H1 (cell line): Measurements from ENCODE around the gene TMEM14B. TPM values are rescaled to one million over a fixed set of nuclear protein-coding genes. Genes with fewer than 3 reads are reported as not detected.

Source experiments
- ATF3 ChIP-seq: IDR thresholded peaks from 2 replicates; pipeline ENCODE4 v1.6.1; 2011; ENCODE audit warnings: low read depth, mild to moderate bottlenecking, low read length; ENCODE audit not compliant: insufficient read depth
- BRCA1 ChIP-seq: IDR thresholded peaks from 2 replicates; pipeline ENCODE4 v1.6.1; 2012; ENCODE audit warnings: low read depth, low read length, improper control_type of control experiment
- CBX5 ChIP-seq: fragments of 300-800, 300-1000 bp; sonication (generic); IDR thresholded peaks from 2 replicates; pipeline ENCODE4 v1.7.1; 2016; ENCODE audit warnings: antibody characterized with exemption, low read length, low read depth
- TAF1 ChIP-seq: IDR thresholded peaks from 2 replicates; pipeline ENCODE4 v1.6.1; 2011; ENCODE audit warnings: mild to moderate bottlenecking, low read depth, low read length
- TCF12 ChIP-seq: IDR thresholded peaks from 2 replicates; pipeline ENCODE4 v1.6.1; 2011; ENCODE audit warnings: low read depth, mild to moderate bottlenecking, low read length
- polyA plus RNA-seq, 7 experiments: library from polyadenylated mRNA; depleted of rRNA in 3 of 7; stranded (reverse) in 5 of 7; unstranded in 2 of 7; fragments of >200 nt in 5 of 7; fragments of 200-250 nt in 2 of 7; gene quantifications; 1 replicate in 5 of 7; 2 replicates in 1 of 7; 4 replicates in 1 of 7; pipeline versions ENCODE4 v1.2.1 to v1.2.3, GENCODE V29; 2011 to 2013; ENCODE audit warnings: missing spikeins in 2 of 7, mixed read lengths in 2 of 7
- total RNA-seq: library from RNA; stranded (reverse); fragmentation: NEBNext Ultra II Directional; extraction: Animal tissue kit (Norgen Biotek cat#: 25700); gene quantifications from 2 replicates; pipeline ENCODE4 v1.2.1, GENCODE V29; 2021

The TMEM14B gene
- total and polyA plus RNA-seq, 2 of the 8 experiments (the other 6 are each of a cell fraction or from before 2014, with no cell fraction given), result 84.6 to 109 TPM

GRCh38 chr6:10763006-10763405 is 15.4 kb downstream of the TMEM14B start (continued):
- TF ChIP-seq ATF3 (no peak), TAF1 (no peak), CBX5 (no peak), TCF12 (no peak), BRCA1 (no peak)
